HUES6 (cell line): ENCODE results near the gene RSKR.

Experiments
- H3K27ac ChIP-seq: 2 replicates; pipeline ENCODE4 v1.7.0; 2013; ENCODE audit warnings: low read depth, mild to moderate bottlenecking, low read length, inconsistent platforms
- H3K27me3 ChIP-seq: 2 replicates; pipeline ENCODE4 v1.6.1; 2013; ENCODE audit warnings: low read length; ENCODE audit not compliant: control insufficient read depth, insufficient read depth
- H3K36me3 ChIP-seq: 2 replicates; pipeline ENCODE4 v1.6.1; 2013; ENCODE audit warnings: low read length; ENCODE audit not compliant: control insufficient read depth, insufficient read depth
- H3K4me1 ChIP-seq: 2 replicates; pipeline ENCODE4 v1.6.1; 2013; ENCODE audit warnings: low read length; ENCODE audit not compliant: control insufficient read depth, insufficient read depth
- H3K4me3 ChIP-seq: 2 replicates; pipeline ENCODE4 v1.5.1; 2013; ENCODE audit warnings: low read depth, low read length
- H3K9ac ChIP-seq: one replicate; pipeline ENCODE4 v1.6.1; 2013; ENCODE audit warnings: mild to moderate bottlenecking, low read length
- H3K9me3 ChIP-seq: 2 replicates; pipeline ENCODE4 v1.6.1; 2013; ENCODE audit warnings: low read depth, low read length; ENCODE audit not compliant: control insufficient read depth, insufficient read depth

The RSKR gene

GRCh38 chr17:28570716-28571360, 43.1 kb downstream of the RSKR start:
- Histone ChIP-seq H3K9ac (peak overlapping the region; percentile 77), H3K27ac (peak overlapping the region; percentile 60; the same call in 1 of the 2 replicates), H3K36me3 (peaks cover 20% of the 10 kb centered on the region), H3K27me3 (peaks cover 7% of the 10 kb centered on the region), H3K4me3 (peak overlapping the region; percentile 82), H3K9me3 (no peaks in the 10 kb centered on the region), H3K4me1 (peaks cover 3% of the 10 kb centered on the region; the same call in 1 of the 2 replicates)

GRCh38 chr17:28569446-28569845, 44.5 kb downstream of the RSKR start:
- H3K36me3 ChIP-seq, result peaks cover 16% of the 10 kb centered on the region
- no peak overlapping the region for H3K9ac ChIP-seq
- H3K9me3 ChIP-seq, result no peaks in the 10 kb centered on the region
- no peak overlapping the region for H3K4me3 ChIP-seq
- peaks cover 7% of the 10 kb centered on the region for H3K27me3 ChIP-seq
- H3K27ac ChIP-seq, result no peak overlapping the region
- H3K4me1 ChIP-seq, result no peaks in the 10 kb centered on the region

DNA sequence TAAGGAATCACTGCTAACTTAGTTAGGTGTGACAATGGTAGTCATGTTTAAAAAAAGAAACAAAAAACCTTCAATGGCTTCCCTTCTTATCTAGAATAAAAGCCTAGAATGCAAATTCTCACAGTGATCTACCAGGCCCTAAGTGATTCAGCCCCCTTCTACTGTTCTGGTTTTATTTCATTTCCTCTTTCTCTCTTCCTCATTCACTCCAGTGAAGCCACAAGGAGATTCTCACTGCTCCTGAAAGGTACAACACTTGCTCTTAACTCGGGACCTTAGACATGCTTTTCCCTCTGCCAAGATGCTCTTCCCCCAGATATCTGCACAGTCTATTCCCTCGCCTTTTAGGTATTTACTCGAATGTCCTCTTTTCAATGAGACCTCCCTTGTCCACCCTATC, 46.4 kb downstream of the RSKR start:
- Histone ChIP-seq H3K9me3 (no peaks in the 10 kb centered on the region), H3K36me3 (peaks cover 14% of the 10 kb centered on the region), H3K9ac (no peak overlapping the region), H3K27ac (no peak overlapping the region), H3K27me3 (peaks cover 7% of the 10 kb centered on the region), H3K4me1 (no peaks in the 10 kb centered on the region), H3K4me3 (no peak overlapping the region)

DNA sequence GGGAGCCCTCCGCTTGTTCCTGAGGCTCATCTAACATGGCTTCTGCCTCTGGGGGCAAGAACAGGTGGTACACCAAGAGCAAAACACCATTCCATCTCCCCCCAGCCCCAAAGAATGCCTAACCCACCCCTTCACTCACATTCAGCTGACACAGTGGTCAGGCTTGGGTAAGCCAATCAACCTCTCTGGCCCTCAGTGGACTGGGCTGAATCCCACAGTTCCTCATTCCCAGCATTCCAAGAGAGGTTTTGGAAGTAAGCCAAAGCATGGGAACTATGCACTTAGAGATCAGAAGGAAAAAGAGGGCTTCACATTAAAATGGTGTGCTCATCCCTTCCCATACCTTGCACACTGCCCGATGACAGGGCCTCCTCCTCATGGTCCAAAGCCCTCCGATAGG, 50.5 kb downstream of the RSKR start:
- peaks cover 36% of the 10 kb centered on the region for H3K36me3 ChIP-seq

More for the DNA sequence above, 50.5 kb downstream of the RSKR start:
- no peak overlapping the region for H3K27ac ChIP-seq
- H3K9me3 ChIP-seq, result no peaks in the 10 kb centered on the region
- H3K9ac ChIP-seq, result no peak overlapping the region
- H3K4me3 ChIP-seq, result no peak overlapping the region
- no peaks in the 10 kb centered on the region for H3K4me1 ChIP-seq
- H3K27me3 ChIP-seq, result no peaks in the 10 kb centered on the region
